Transverse colon (tissue), 4 donors: ENCODE measurements around the gene GABRG3.

Experiments
- CTCF ChIP-seq, 5 experiments: fragments of 200-600 bp in 3 of 5; fragments of 450-650 bp in 2 of 5; sonication (generic) in 3 of 5; IDR thresholded peaks; 1 replicate in 2 of 5; 2 replicates in 3 of 5; pipeline ENCODE4 v1.5.1; 2016 to 2017; ENCODE audit warnings: antibody characterized with exemption in 5 of 5, inconsistent platforms in 3 of 5, mild to moderate bottlenecking in 2 of 5, moderate library complexity in 1 of 5
- EP300 ChIP-seq: sonication (generic); formaldehyde crosslinking; IDR thresholded peaks from one replicate; pipeline ENCODE4 v1.6.1; 2017; ENCODE audit warnings: antibody characterized with exemption, low read depth
- POLR2A ChIP-seq: fragments of 450-650 bp; IDR thresholded peaks from one replicate; pipeline ENCODE4 v1.6.1; 2016; ENCODE audit warnings: antibody characterized with exemption, mild to moderate bottlenecking, moderate library complexity
- POLR2AphosphoS5 ChIP-seq, 3 donors: sonication (generic); formaldehyde crosslinking; IDR thresholded peaks; one replicate each; pipeline ENCODE4 v1.6.1; 2016; ENCODE audit warnings: antibody characterized with exemption in 3 of 3

GRCh38 chr15:27179789-27180188 lies 208.8 kb downstream of the GABRG3 start:
- TF ChIP-seq CTCF (IDR thresholded peaks at IDR 0.05) (no peak), POLR2A (no peak), POLR2AphosphoS5 (IDR thresholded peaks at IDR 0.05) (no peak), EP300 (no peak)
